Measurements from ENCODE around the gene EPB41L5. TPM values are rescaled to one million over a fixed set of nuclear protein-coding genes. Genes with fewer than 3 reads are reported as not detected.

The EPB41L5 gene
- total RNA-seq, 1 donor from 2014 or later: 16.2 TPM

- DNase-seq (ENCODE audit: low read depth): no peak
Observed at GRCh38 chr2:120001471-120001870, 11.4 kb upstream of the EPB41L5 start.

GRCh38 chr2:120004254-120004653 is 8.6 kb upstream of the EPB41L5 start:
- no peaks in the 10 kb centered on the region for H3K27me3 Mint-ChIP-seq (ENCODE audit: low read depth, unreplicated experiment)
- no peak for TF ChIP-seq EZH2 (IDR thresholded peaks at IDR 0.05; ENCODE audit: insufficient read depth, low read length)
- TF ChIP-seq, protein P1, sequence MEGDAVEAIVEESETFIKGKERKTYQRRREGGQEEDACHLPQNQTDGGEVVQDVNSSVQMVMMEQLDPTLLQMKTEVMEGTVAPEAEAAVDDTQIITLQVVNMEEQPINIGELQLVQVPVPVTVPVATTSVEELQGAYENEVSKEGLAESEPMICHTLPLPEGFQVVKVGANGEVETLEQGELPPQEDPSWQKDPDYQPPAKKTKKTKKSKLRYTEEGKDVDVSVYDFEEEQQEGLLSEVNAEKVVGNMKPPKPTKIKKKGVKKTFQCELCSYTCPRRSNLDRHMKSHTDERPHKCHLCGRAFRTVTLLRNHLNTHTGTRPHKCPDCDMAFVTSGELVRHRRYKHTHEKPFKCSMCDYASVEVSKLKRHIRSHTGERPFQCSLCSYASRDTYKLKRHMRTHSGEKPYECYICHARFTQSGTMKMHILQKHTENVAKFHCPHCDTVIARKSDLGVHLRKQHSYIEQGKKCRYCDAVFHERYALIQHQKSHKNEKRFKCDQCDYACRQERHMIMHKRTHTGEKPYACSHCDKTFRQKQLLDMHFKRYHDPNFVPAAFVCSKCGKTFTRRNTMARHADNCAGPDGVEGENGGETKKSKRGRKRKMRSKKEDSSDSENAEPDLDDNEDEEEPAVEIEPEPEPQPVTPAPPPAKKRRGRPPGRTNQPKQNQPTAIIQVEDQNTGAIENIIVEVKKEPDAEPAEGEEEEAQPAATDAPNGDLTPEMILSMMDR (IDR thresholded peaks at IDR 0.05; ENCODE audit: insufficient read depth, low read depth, low read length): no peak
- no peak overlapping the region for H3K9ac ChIP-seq (ENCODE audit: low read length)
- no peak overlapping the region for H3K4me3 ChIP-seq (ENCODE audit: insufficient read depth, low read depth, low read length)
- no peaks in the 10 kb centered on the region for H3K9me3 ChIP-seq (ENCODE audit: insufficient read depth, low read depth, low read length)
- no peaks in the 10 kb centered on the region for H3K4me1 Mint-ChIP-seq (ENCODE audit: low read depth, unreplicated experiment)
- no peak overlapping the region for H3K27ac Mint-ChIP-seq (ENCODE audit: unreplicated experiment)
- H3K4me1 ChIP-seq (ENCODE audit: insufficient read depth, low read length): no peaks in the 10 kb centered on the region
- H3K4me3 Mint-ChIP-seq (ENCODE audit: unreplicated experiment): no peak overlapping the region
- DNase-seq (ENCODE audit: low read depth) (no peak), FAIRE-seq (no peak)
- no peaks in the 10 kb centered on the region for H3K9me3 Mint-ChIP-seq (ENCODE audit: unreplicated experiment)
- no peak overlapping the region for H3K4me2 ChIP-seq (ENCODE audit: low read length)
- H3K27ac ChIP-seq (ENCODE audit: low read depth, low read length): no peak overlapping the region
- no peaks in the 10 kb centered on the region for H3K36me3 Mint-ChIP-seq (ENCODE audit: low read depth, unreplicated experiment)
- no peaks in the 10 kb centered on the region for H3K27me3 ChIP-seq (ENCODE audit: insufficient read depth, low read length)
- H4K20me1 ChIP-seq (ENCODE audit: insufficient read depth, low read length): no peaks in the 10 kb centered on the region
- no peak overlapping the region for H2AFZ ChIP-seq (ENCODE audit: low read depth, low read length)
- H3K36me3 ChIP-seq (ENCODE audit: insufficient read depth, low read length): no peaks in the 10 kb centered on the region
- no peaks in the 10 kb centered on the region for H3K79me2 ChIP-seq (ENCODE audit: insufficient read depth, low read length)

More at GRCh38 chr2:120001471-120001870, 11.4 kb upstream of the EPB41L5 start:
- Histone ChIP-seq H3K9ac (ENCODE audit: low read length) (no peak overlapping the region), H3K4me1 (ENCODE audit: insufficient read depth, low read length) (no peaks in the 10 kb centered on the region), H2AFZ (ENCODE audit: low read depth, low read length) (no peak overlapping the region), H3K4me3 (ENCODE audit: insufficient read depth, low read depth, low read length) (no peak overlapping the region), H3K36me3 (ENCODE audit: insufficient read depth, low read length) (no peaks in the 10 kb centered on the region), H3K79me2 (ENCODE audit: insufficient read depth, low read length) (no peaks in the 10 kb centered on the region), H3K4me2 (ENCODE audit: low read length) (no peak overlapping the region), H3K27ac (ENCODE audit: low read depth, low read length) (no peak overlapping the region), H3K9me3 (ENCODE audit: insufficient read depth, low read depth, low read length) (no peaks in the 10 kb centered on the region), H4K20me1 (ENCODE audit: insufficient read depth, low read length) (no peaks in the 10 kb centered on the region), H3K27me3 (ENCODE audit: insufficient read depth, low read length) (no peaks in the 10 kb centered on the region)
- no peak for FAIRE-seq
- no peak overlapping the region for H3K4me3 Mint-ChIP-seq (ENCODE audit: unreplicated experiment)
- H3K4me1 Mint-ChIP-seq (ENCODE audit: low read depth, unreplicated experiment): no peaks in the 10 kb centered on the region
- H3K27me3 Mint-ChIP-seq (ENCODE audit: low read depth, unreplicated experiment): no peaks in the 10 kb centered on the region
- no peaks in the 10 kb centered on the region for H3K9me3 Mint-ChIP-seq (ENCODE audit: unreplicated experiment)
- no peaks in the 10 kb centered on the region for H3K36me3 Mint-ChIP-seq (ENCODE audit: low read depth, unreplicated experiment)
- TF ChIP-seq EZH2 (IDR thresholded peaks at IDR 0.05; ENCODE audit: insufficient read depth, low read length): no peak
- TF ChIP-seq, protein P1 (IDR thresholded peaks at IDR 0.05; ENCODE audit: insufficient read depth, low read depth, low read length): no peak
- H3K27ac Mint-ChIP-seq (ENCODE audit: unreplicated experiment): no peak overlapping the region

GRCh38 chr2:120005834-120006521 is 6.9 kb upstream of the EPB41L5 start:
- H3K27ac ChIP-seq (ENCODE audit: low read depth, low read length): no peak overlapping the region
- no peaks in the 10 kb centered on the region for H3K4me1 ChIP-seq (ENCODE audit: insufficient read depth, low read length)
- H3K9ac ChIP-seq (ENCODE audit: low read length): no peak overlapping the region
- no peak overlapping the region for H2AFZ ChIP-seq (ENCODE audit: low read depth, low read length)
- Mint-ChIP-seq H3K36me3 (ENCODE audit: low read depth, unreplicated experiment) (no peaks in the 10 kb centered on the region), H3K9me3 (ENCODE audit: unreplicated experiment) (no peaks in the 10 kb centered on the region), H3K4me3 (ENCODE audit: unreplicated experiment) (no peak overlapping the region), H3K27ac (ENCODE audit: unreplicated experiment) (no peak overlapping the region), H3K4me1 (ENCODE audit: low read depth, unreplicated experiment) (no peaks in the 10 kb centered on the region), H3K27me3 (ENCODE audit: low read depth, unreplicated experiment) (no peaks in the 10 kb centered on the region)
- FAIRE-seq: no peak
- H3K27me3 ChIP-seq (ENCODE audit: insufficient read depth, low read length): no peaks in the 10 kb centered on the region
- H3K9me3 ChIP-seq (ENCODE audit: insufficient read depth, low read depth, low read length): no peaks in the 10 kb centered on the region
- no peak overlapping the region for H3K4me3 ChIP-seq (ENCODE audit: insufficient read depth, low read depth, low read length)
- TF ChIP-seq, protein P1 (IDR thresholded peaks at IDR 0.05; ENCODE audit: insufficient read depth, low read depth, low read length): no peak
- TF ChIP-seq EZH2 (IDR thresholded peaks at IDR 0.05; ENCODE audit: insufficient read depth, low read length): no peak
- H3K36me3 ChIP-seq (ENCODE audit: insufficient read depth, low read length): no peaks in the 10 kb centered on the region
- no peaks in the 10 kb centered on the region for H3K79me2 ChIP-seq (ENCODE audit: insufficient read depth, low read length)
- DNase-seq (ENCODE audit: low read depth): no peak
- no peaks in the 10 kb centered on the region for H4K20me1 ChIP-seq (ENCODE audit: insufficient read depth, low read length)
- H3K4me2 ChIP-seq (ENCODE audit: low read length): no peak overlapping the region
